Endothelial cell of umbilical vein (primary cell): ENCODE data around the gene POLR3G. TPM values are rescaled to one million over a fixed set of nuclear protein-coding genes. Genes with fewer than 3 reads are reported as not detected.

Source experiments
- BruUV-seq: library from RNA; stranded (reverse); fragments of 400-500 nt; replicated peaks from 2 replicates; lab custom pipeline; 2021; lab: Mats Ljungman, UMichigan
- CTCF ChIA-PET: fragments of 300-600, 350-600 bp; sonication (Branson Sonifier 250); formaldehyde crosslinking; loops from one replicate; lab custom pipeline; 2021; ENCODE audit warnings: antibody characterized with exemption, inconsistent platforms; lab: Charles Lee
- POLR2A ChIA-PET: fragments of 300-600, 350-600 bp; sonication (Branson Sonifier 250); formaldehyde crosslinking; loops from one replicate; lab custom pipeline; 2021; ENCODE audit warnings: antibody characterized with exemption, inconsistent platforms; lab: Charles Lee
- DNase-seq: peaks from one replicate; pipeline ENCODE4 v3.0.0-alpha.2; 2011; ENCODE audit warnings: low read depth, low spot score
- FAIRE-seq: peaks from 2 replicates; lab custom pipeline; 2011; peaks lifted over from hg19 to GRCh38; lab: Jason Lieb, UNC
- H2AFZ ChIP-seq: 2 replicates; pipeline ENCODE4 v1.6.0; 2012; ENCODE audit warnings: low read depth, low read length, control low read depth, inconsistent platforms
- H3K27ac ChIP-seq: 2 replicates; pipeline ENCODE4 v1.5.1; 2011; ENCODE audit warnings: low read depth, mild to moderate bottlenecking, control low read depth, low read length, moderate library complexity; ENCODE audit not compliant: insufficient read depth
- H3K27me3 ChIP-seq, 2 experiments: 2 replicates each; pipeline versions ENCODE4 v1.6.0 to v1.6.1; 2011; ENCODE audit warnings: low read length in 2 of 2, mixed read lengths in 1 of 2; ENCODE audit not compliant: control insufficient read depth in 2 of 2, insufficient read depth in 2 of 2
- H3K36me3 ChIP-seq, 2 experiments: 2 replicates in 1 of 2; 3 replicates in 1 of 2; pipeline ENCODE4 v1.5.1; 2011; ENCODE audit warnings: low read length in 2 of 2, mild to moderate bottlenecking in 1 of 2, moderate library complexity in 1 of 2; ENCODE audit not compliant: control insufficient read depth in 2 of 2, insufficient read depth in 2 of 2; ENCODE audit errors: extremely low read depth in 1 of 2
- H3K4me1 ChIP-seq: 3 replicates; pipeline ENCODE4 v1.5.1; 2011; ENCODE audit warnings: mild to moderate bottlenecking, low read length; ENCODE audit not compliant: control insufficient read depth, insufficient read depth; ENCODE audit errors: extremely low read depth
- H3K4me2 ChIP-seq: 2 replicates; pipeline ENCODE4 v1.6.1; 2011; ENCODE audit warnings: low read length, control low read depth, mixed read lengths; ENCODE audit not compliant: insufficient read depth
- H3K4me3 ChIP-seq, 3 experiments: fragments of 200-600 bp in 1 of 3; sonication (generic), shearing (Covaris generic) in 1 of 3; replicated peaks in 1 of 3; 2 replicates each; pipeline ENCODE4 v1.5.1; 2011 to 2016; ENCODE audit warnings: control low read depth in 3 of 3, low read length in 3 of 3, mild to moderate bottlenecking in 2 of 3, inconsistent platforms in 1 of 3, low read depth in 1 of 3, moderate library complexity in 1 of 3; ENCODE audit not compliant: insufficient read depth in 1 of 3
- H3K79me2 ChIP-seq: 2 replicates; pipeline ENCODE4 v1.6.0; 2012; ENCODE audit warnings: low read length, inconsistent platforms; ENCODE audit not compliant: control insufficient read depth, insufficient read depth
- H3K9ac ChIP-seq: replicated peaks from 2 replicates; pipeline ENCODE3; 2011; ENCODE audit warnings: low read length, control low read depth; ENCODE audit not compliant: insufficient read depth; ENCODE audit errors: extremely low read depth
- H3K9me1 ChIP-seq: replicated peaks from 3 replicates; pipeline ENCODE4 v1.6.0; 2011; ENCODE audit warnings: mild to moderate bottlenecking, low read length; ENCODE audit not compliant: control insufficient read depth, insufficient read depth; ENCODE audit errors: extremely low read depth
- H3K9me3 ChIP-seq: replicated peaks from 2 replicates; pipeline ENCODE4 v1.5.1; 2012; ENCODE audit warnings: low read length, inconsistent platforms; ENCODE audit not compliant: control insufficient read depth, insufficient read depth
- H4K20me1 ChIP-seq: replicated peaks from 2 replicates; pipeline ENCODE3; 2011; ENCODE audit warnings: mild to moderate bottlenecking, low read length; ENCODE audit not compliant: control insufficient read depth, insufficient read depth; ENCODE audit errors: extremely low read depth
- EZH2 ChIP-seq: IDR thresholded peaks from 2 replicates; pipeline ENCODE4 v1.6.1; 2012; ENCODE audit warnings: borderline replicate concordance, low read depth, mild to moderate bottlenecking, moderate library complexity, low read length, inconsistent platforms; ENCODE audit not compliant: severe bottlenecking
- FOS ChIP-seq: IDR thresholded peaks from 2 replicates; pipeline ENCODE4 v1.6.1; 2011; ENCODE audit warnings: mild to moderate bottlenecking, low read length, moderate library complexity, borderline replicate concordance; ENCODE audit not compliant: insufficient read depth
- GATA2 ChIP-seq: IDR thresholded peaks from 2 replicates; pipeline ENCODE4 v1.7.0; 2011; ENCODE audit warnings: low read depth, mild to moderate bottlenecking, moderate library complexity, mixed read lengths, low read length; ENCODE audit not compliant: insufficient read length, insufficient read depth
- JUN ChIP-seq: IDR thresholded peaks from 2 replicates; pipeline ENCODE4 v1.6.1; 2011; ENCODE audit warnings: borderline replicate concordance, low read depth; ENCODE audit not compliant: insufficient read length, insufficient read depth
- MYC ChIP-seq: IDR thresholded peaks from one replicate; pipeline ENCODE4 v1.6.1; 2011; ENCODE audit warnings: mild to moderate bottlenecking, low read depth, low read length
- POLR2A ChIP-seq: IDR thresholded peaks from 2 replicates; pipeline ENCODE4 v1.6.1; 2012; ENCODE audit warnings: low read depth, mild to moderate bottlenecking, control low read depth, low read length
- POLR2AphosphoS5 ChIP-seq: IDR thresholded peaks from 2 replicates; pipeline ENCODE4 v1.6.1; 2012; ENCODE audit warnings: low read depth, mild to moderate bottlenecking, control low read depth, low read length, moderate library complexity; ENCODE audit not compliant: insufficient read depth
- dilution Hi-C: fragments of 300-500 bp; cut with MboI; formaldehyde crosslinking; loops from one replicate; pipeline ENCODE4 v1.15.0; 2019; ENCODE audit warnings: low sequenced_read_pairs; ENCODE audit not compliant: extremely low pct_ligation_motif_present
- intact Hi-C: fragments of 100-400 bp; cut with micrococcal nuclease; formaldehyde crosslinking; loops from one replicate; pipeline ENCODE4 v1.10.0; 2022
- polyA plus RNA-seq, 4 experiments: library from polyadenylated mRNA; depleted of rRNA in 3 of 4; stranded (reverse) in 3 of 4; unstranded in 1 of 4; fragments of >200 nt; gene quantifications; 2 replicates each; pipeline versions ENCODE4 v1.2.1 to v1.2.3, GENCODE V29; 2011 to 2012; ENCODE audit warnings: missing spikeins in 1 of 4
- total RNA-seq: library from RNA; stranded (reverse); gene quantifications from 2 replicates; pipeline ENCODE4 v1.2.3, GENCODE V29; 2021
- TF ChIP-seq, protein P1 (sequence below): IDR thresholded peaks from 2 replicates; pipeline ENCODE4 v1.6.1; 2011; ENCODE audit not compliant: insufficient read depth, insufficient read length
- TF ChIP-seq, protein P2 (sequence below), 2 donors: IDR thresholded peaks; 1 replicate in 1 of 2; 2 replicates in 1 of 2; pipeline ENCODE4 v1.5.1; 2011; ENCODE audit warnings: low read length in 2 of 2, mild to moderate bottlenecking in 2 of 2, moderate library complexity in 2 of 2, control low read depth in 1 of 2, inconsistent platforms in 1 of 2, low read depth in 1 of 2; ENCODE audit not compliant: insufficient read depth in 1 of 2; ENCODE audit errors: extremely low read depth in 1 of 2

Gene POLR3G
- total and polyA plus RNA-seq, 2 donors (not counting 3 experiments of a cell fraction or from before 2014, with no cell fraction given) = 15.0 to 15.7 TPM

DNA sequence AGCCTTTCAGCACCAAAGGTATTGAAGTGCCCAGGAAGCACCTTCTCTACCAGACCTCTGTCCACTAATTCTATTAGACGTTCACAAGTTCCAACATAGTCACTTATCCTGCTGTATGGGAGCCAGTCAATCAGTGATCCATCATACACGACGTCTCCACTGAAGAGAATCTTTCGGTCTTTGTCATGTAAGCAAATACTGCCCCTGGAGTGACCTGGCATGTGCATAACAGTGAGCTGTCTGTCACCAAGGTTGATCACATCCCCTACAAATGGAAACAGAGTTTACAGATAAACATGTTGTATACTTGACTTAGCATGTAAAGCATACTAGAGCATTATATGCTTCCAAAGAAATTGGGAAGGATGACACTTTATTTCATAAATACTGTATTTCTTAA lies 13.4 kb upstream of the POLR3G start:
- FAIRE-seq = no peak
- no peaks in the 10 kb centered on the region for H3K27me3 ChIP-seq
- no peaks in the 10 kb centered on the region for H3K9me1 ChIP-seq
- no peak overlapping the region for H3K4me3 ChIP-seq
- H4K20me1 ChIP-seq = no peaks in the 10 kb centered on the region
- TF ChIP-seq GATA2 = no peak
- TF ChIP-seq, protein P1, sequence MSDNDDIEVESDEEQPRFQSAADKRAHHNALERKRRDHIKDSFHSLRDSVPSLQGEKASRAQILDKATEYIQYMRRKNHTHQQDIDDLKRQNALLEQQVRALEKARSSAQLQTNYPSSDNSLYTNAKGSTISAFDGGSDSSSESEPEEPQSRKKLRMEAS = no peak
- no peak for TF ChIP-seq FOS
- no peak for TF ChIP-seq JUN
- DNase-seq = no peak
- H3K9ac ChIP-seq = no peak overlapping the region
- H3K27ac ChIP-seq = no peak overlapping the region
- CTCF ChIA-PET = interaction anchor here (1.7 to 2.6 kb wide), 3 partner anchors 9 to 196 kb away, joined by 3 to 11 read pairs (median 5); partner anchors contain the start of genes MBLAC2 and POLR3G
- H3K9me3 ChIP-seq = no peaks in the 10 kb centered on the region
- H3K36me3 ChIP-seq = no peaks in the 10 kb centered on the region
- no peak overlapping the region for H3K4me2 ChIP-seq
- H3K4me1 ChIP-seq = no peaks in the 10 kb centered on the region
- H2AFZ ChIP-seq = no peak overlapping the region
- no TSS peak for BruUV-seq
- intact Hi-C loops = no loop called here
- POLR2A ChIA-PET = no interaction called here
- peaks cover 2% of the 10 kb centered on the region for H3K79me2 ChIP-seq
- dilution Hi-C loops = no loop called here

DNA sequence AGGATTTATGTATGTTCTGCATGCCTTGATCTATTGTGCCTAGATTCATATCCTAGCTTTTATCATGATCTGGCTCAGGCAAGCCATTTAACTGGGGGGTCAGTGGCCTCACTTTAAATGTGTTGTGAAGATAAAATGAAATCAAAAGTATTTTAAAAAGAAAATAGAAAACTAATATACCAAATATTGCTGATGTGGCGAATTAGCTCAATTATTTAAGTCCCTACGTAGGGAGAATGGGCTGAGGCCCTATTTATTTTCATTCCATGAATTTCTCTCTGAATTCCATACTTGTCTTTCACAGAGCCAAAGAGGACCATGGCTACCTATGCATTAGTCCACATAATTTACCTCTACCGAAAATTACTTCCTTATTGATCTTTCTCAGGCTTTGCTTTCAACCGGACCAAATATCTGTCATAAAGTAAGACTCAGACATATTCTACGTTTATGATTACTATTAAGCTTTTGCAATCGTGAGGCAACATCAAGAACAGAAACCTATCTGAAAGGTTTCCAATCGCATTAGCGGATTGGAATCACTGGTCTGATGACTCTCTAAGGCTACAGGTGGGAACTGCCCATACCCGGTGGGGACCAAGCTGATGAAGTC lies 1.8 kb upstream of the POLR3G start:
- FAIRE-seq = no peak
- H3K79me2 ChIP-seq = peaks cover 35% of the 10 kb centered on the region
- H3K4me2 ChIP-seq = peak overlapping the region; percentile 97
- H2AFZ ChIP-seq = peak overlapping the region; percentile 45
- no peaks in the 10 kb centered on the region for H4K20me1 ChIP-seq
- H3K4me1 ChIP-seq = peaks cover 15% of the 10 kb centered on the region
- dilution Hi-C loops = no loop called here
- H3K9me1 ChIP-seq = no peaks in the 10 kb centered on the region
- intact Hi-C loops = no loop called here
- DNase-seq = no peak
- H3K27me3 ChIP-seq = no peaks in the 10 kb centered on the region
- TF ChIP-seq JUN = no peak
- no peak for TF ChIP-seq POLR2A
- TF ChIP-seq, protein P2, sequence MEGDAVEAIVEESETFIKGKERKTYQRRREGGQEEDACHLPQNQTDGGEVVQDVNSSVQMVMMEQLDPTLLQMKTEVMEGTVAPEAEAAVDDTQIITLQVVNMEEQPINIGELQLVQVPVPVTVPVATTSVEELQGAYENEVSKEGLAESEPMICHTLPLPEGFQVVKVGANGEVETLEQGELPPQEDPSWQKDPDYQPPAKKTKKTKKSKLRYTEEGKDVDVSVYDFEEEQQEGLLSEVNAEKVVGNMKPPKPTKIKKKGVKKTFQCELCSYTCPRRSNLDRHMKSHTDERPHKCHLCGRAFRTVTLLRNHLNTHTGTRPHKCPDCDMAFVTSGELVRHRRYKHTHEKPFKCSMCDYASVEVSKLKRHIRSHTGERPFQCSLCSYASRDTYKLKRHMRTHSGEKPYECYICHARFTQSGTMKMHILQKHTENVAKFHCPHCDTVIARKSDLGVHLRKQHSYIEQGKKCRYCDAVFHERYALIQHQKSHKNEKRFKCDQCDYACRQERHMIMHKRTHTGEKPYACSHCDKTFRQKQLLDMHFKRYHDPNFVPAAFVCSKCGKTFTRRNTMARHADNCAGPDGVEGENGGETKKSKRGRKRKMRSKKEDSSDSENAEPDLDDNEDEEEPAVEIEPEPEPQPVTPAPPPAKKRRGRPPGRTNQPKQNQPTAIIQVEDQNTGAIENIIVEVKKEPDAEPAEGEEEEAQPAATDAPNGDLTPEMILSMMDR (IDR thresholded peaks at IDR 0.05; ENCODE audit: extremely low read depth in 1 of 2, insufficient read depth in 1 of 2, low read depth in 1 of 2, low read length in 2 of 2) = no peak
- TF ChIP-seq, protein P1 = no peak
- no peak for TF ChIP-seq EZH2
- no peak for TF ChIP-seq GATA2
- TF ChIP-seq MYC = no peak
- no peak for TF ChIP-seq POLR2AphosphoS5
- TF ChIP-seq FOS = no peak
- no peak overlapping the region for H3K27ac ChIP-seq
- peak overlapping the region; percentile 4 to 80 (median 48) for H3K4me3 ChIP-seq
- CTCF ChIA-PET = interaction anchor here (0.8 to 5.3 kb wide), 3 partner anchors 11 to 56 kb away, joined by 3 to 38 read pairs (median 4); partner anchors contain the start of gene LYSMD3
- no peaks in the 10 kb centered on the region for H3K9me3 ChIP-seq
- peak overlapping the region; percentile 17 for H3K9ac ChIP-seq
- POLR2A ChIA-PET = no interaction called here
- H3K36me3 ChIP-seq = no peaks in the 10 kb centered on the region
- TSS peak; percentile 32 for BruUV-seq
